MG63 (cell line): ENCODE results near the gene RGS14. TPM values are rescaled to one million over a fixed set of nuclear protein-coding genes. Genes with fewer than 3 reads are reported as not detected.

Experiments used
- DNase-seq: peaks from one replicate; pipeline ENCODE4 v3.0.0-alpha.2; 2020
- H3K27me3 ChIP-seq: fragments of 250-450 bp; sonication (Bioruptor Pico); 2 replicates; pipeline ENCODE4 v1.5.1; 2020; ENCODE audit warnings: mild to moderate bottlenecking, moderate library complexity
- H3K36me3 ChIP-seq: fragments of 250-450 bp; sonication (Bioruptor Pico); 2 replicates; pipeline ENCODE4 v1.5.1; 2020; ENCODE audit warnings: mild to moderate bottlenecking, moderate library complexity
- H3K4me3 ChIP-seq: fragments of 250-450 bp; sonication (Bioruptor Pico); 2 replicates; pipeline ENCODE4 v1.5.1; 2020; ENCODE audit warnings: mild to moderate bottlenecking, moderate library complexity
- H3K9me3 ChIP-seq: fragments of 250-450 bp; sonication (Bioruptor Pico); 2 replicates; pipeline ENCODE4 v1.5.1; 2020; ENCODE audit warnings: mild to moderate bottlenecking, moderate library complexity
- total RNA-seq: library from RNA; depleted of rRNA; stranded (reverse); fragments of >200 nt; shearing (Covaris generic); gene quantifications from 2 replicates; pipeline ENCODE4 v1.2.3, GENCODE V29; 2014; ENCODE audit warnings: low replicate concordance

The RGS14 gene
- total RNA-seq, 1 experiment from 2014 or later = 10.7 TPM

DNA sequence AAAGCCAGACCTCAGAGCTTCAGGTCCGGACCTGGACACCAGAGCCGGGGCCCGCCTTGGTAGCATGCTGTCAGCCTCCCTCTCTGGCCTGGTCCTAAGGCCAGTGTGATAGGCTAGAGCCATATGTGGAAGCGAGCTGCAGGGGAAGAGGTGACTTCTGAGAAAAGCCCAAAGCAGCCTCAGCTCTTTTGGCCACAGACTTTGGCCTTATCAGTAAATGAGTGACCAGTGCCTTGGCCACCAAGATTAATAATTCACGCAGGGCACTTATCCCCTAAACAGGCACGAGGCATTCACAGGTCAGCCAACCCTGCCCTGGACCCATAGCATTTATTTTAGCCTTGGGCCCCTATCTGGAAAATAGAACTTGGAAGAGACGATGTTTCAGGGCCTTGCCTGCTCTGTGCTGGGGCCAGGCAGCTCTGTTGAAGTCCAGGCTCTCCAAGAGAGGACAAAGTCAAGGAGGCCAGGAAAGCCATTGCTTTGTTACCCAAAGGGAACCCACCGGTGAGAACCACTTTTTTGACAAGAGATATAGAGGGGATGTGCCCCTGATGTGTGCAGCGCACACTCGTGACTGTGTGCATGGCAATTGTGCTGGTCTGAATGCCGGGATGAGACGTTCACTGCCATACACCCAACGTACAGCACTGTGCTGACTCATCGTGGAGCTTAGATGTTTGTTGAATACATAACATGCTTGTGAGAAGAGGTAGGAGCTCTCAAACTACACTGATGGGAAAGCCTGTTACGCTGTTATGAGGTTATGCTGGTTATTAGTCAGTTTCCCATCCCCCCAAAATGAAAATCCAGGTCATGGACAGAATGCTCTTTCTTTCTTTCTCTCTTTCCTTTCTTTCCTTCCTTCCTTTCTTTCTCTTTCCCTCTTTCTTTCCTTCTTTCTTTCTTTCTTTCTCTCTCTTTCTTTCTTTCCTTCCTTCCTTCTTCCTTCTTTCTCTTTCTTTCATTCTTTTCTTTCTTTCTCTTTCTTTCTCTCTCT, 21.5 kb downstream of the RGS14 start:
- no peak overlapping the region for H3K4me3 ChIP-seq
- H3K27me3 ChIP-seq = no peaks in the 10 kb centered on the region
- H3K36me3 ChIP-seq = no peaks in the 10 kb centered on the region
- no peaks in the 10 kb centered on the region for H3K9me3 ChIP-seq
- DNase-seq = peak; percentile 58

DNA sequence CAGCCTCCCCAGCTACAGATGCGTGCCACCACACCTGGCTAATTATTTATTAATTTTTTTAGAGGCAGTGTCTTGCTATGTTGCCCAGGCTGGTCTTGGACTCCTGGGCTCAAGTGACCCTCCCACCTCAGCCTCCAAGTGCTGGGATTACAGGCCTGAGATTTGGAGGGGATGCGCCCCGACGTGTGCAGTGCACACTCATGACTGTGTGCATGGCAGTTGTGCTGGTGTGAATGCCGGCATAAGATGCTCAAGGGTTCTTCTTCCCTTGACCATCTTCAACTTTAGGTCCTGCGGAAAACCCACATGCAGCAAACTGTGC, 23.0 kb downstream of the RGS14 start:
- no peak for DNase-seq
- H3K27me3 ChIP-seq = no peaks in the 10 kb centered on the region
- H3K36me3 ChIP-seq = no peaks in the 10 kb centered on the region
- no peak overlapping the region for H3K4me3 ChIP-seq
- H3K9me3 ChIP-seq = no peaks in the 10 kb centered on the region

DNA sequence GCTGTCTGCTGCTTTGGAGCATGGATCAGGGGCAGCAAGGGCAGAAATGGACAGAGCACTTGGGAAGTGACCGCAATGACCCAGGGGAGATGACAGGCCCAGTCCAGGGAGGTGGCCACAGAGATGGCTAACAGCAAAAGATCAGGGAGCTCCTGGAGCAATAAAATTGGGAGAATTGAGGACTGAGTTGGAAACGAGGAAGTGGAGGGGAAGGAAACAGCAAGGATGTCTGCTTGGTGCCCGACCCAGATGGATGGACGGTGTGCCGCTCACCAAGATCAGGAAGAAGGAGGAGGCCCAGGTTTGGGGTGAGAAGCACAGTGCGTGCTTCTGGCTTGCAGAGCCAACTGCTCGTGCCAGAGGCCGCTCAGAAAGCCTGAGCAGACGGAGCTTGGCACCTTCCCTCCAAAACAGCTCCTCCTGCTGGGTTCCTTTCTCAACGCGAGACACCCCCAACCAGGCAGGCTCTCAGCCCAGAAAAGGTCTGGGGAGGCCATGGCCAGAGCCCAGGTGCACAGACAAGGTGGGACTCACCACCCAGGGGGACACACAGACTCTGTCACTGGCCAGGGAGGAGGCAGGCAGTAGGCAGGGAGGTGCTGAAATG, 24.8 kb downstream of the RGS14 start:
- DNase-seq = peak; percentile 39
- no peaks in the 10 kb centered on the region for H3K9me3 ChIP-seq
- H3K27me3 ChIP-seq = no peaks in the 10 kb centered on the region
- H3K4me3 ChIP-seq = no peak overlapping the region
- H3K36me3 ChIP-seq = no peaks in the 10 kb centered on the region

DNA sequence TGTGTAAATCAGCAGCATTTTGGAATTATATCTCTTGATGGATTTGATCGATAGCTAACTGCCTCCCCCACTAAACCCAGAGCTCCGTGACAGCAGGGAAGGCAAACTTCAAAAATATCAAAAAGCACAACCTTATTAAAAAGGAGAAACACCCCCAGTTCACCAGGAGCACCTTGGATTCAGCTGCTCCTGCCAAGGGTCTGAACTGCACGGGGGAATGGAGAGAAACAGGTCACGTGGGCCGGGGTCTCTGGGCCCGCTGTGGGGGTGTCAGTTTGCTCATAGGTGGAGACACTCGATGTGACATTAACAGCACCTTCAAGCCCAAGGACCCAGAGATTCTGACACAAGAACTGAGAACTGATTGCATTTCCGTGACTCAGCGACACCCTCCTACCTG, 25.5 kb downstream of the RGS14 start:
- Histone ChIP-seq H3K36me3 (no peaks in the 10 kb centered on the region), H3K9me3 (no peaks in the 10 kb centered on the region), H3K4me3 (no peak overlapping the region), H3K27me3 (no peaks in the 10 kb centered on the region)
- DNase-seq = no peak

DNA sequence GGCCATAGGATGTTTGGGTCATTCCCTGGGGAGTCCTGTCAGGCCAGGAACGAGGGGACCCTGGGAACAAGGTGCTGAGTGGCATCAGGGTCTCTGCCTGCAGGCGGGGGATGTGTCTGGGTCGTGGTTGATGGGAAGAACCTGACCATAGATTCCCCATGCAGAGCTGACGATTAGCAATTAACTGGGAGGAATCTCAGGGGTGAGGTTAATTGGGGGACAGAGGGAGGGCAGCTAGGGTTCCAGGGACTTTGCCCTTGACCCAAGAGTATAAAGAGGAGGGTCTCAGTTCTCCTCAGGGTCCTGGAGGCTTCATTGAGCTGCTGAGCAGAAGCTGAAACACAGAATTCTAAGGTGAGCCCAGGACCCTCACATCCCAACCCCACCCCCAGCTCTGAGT, 26.4 kb downstream of the RGS14 start, which contains the start of gene SLC34A1:
TSS of gene SLC34A1 (plus strand) at position 301 of the 400 bp plus-strand sequence. CDS start 1,308 bp downstream, outside the sequence.
- Histone ChIP-seq H3K9me3 (no peaks in the 10 kb centered on the region), H3K27me3 (no peaks in the 10 kb centered on the region), H3K4me3 (no peak within 1 kb of the TSS), H3K36me3 (no peaks in the 10 kb centered on the region)
- DNase-seq = no peak

DNA sequence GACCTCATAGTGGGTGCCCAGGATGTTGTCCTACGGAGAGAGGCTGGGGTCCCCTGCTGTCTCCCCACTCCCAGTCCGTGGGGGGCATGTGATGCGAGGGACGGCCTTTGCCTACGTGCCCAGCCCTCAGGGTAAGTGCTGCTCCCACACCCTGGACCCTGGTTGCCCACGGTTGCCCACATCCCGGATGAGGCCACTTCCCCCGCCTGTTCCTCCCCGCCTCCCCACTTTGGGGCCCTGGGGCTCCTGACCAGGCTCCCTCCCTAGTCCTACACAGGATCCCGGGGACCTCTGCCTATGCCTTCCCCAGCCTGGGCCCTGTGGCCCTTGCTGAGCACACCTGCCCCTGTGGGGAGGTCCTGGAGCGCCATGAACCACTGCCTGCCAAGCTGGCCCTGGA, 28.0 kb downstream of the RGS14 start:
- H3K36me3 ChIP-seq = no peaks in the 10 kb centered on the region
- no peak for DNase-seq
- no peaks in the 10 kb centered on the region for H3K9me3 ChIP-seq
- no peaks in the 10 kb centered on the region for H3K27me3 ChIP-seq
- H3K4me3 ChIP-seq = no peak overlapping the region

DNA sequence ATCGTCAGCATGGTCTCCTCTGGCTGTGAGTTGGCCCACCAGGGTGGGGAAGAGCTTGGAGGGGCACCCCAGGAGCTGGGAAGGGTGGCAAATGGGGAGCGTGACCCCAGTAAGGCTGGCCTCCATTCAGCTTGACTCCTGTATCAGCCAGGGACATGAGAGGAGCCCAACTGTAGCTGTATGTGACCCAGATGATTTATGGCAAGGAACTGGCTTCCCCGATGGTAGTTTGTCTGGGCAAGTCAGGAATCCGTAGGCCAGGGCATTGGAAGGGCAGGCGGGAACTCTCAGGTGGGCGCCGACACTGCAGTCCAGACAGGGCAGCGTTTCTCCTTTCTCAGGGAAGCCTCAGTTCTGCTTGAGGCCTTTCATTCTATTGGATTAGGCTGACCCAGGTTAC, 28.8 kb downstream of the RGS14 start:
- Histone ChIP-seq H3K9me3 (no peaks in the 10 kb centered on the region), H3K4me3 (no peak overlapping the region), H3K36me3 (no peaks in the 10 kb centered on the region), H3K27me3 (no peaks in the 10 kb centered on the region)
- DNase-seq = no peak

DNA sequence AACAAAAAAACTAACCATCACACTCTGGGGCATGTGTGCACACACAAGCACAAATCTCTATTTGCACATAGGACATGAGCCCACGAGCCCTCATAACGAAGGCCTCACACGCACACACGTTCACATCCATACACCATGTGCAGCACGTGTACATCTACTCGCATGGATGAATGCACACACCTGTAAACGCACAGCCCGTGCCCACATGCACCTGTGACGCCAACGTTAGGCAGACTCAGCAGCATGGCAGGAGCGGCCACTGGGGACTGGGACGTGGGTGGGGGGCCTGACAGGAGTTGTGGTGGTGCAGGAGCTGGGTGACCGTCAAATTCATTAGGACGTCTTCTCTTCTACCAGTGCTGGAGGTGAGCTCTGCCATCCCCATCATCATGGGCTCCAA, 29.7 kb downstream of the RGS14 start:
- no peaks in the 10 kb centered on the region for H3K27me3 ChIP-seq

DNA sequence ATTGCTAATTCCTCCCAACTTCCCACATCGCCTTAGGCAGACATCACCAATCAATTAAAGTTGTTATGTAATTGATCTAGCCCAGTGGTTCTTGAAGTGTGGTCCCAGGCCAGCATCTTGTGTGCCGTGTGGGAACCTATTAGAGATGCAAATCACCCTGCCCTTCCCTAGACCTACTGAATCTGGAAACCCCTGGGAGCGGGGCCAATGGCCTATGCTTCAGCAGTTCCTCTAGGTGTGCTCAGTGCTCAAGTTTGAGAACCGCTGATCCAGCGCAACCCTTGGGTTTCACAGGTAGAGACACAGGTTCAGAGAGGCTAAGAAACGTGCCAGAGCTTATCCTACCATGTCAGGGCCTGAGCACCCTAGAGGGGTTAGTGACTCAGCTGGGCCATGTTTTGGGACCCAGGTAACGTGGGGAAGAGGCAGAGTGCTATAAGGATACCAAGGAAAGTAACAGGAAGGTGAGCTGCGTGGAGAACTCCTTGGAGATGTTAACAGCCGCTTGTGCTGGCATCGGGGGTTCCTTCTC, 30.9 kb downstream of the RGS14 start:
- no peak overlapping the region for H3K4me3 ChIP-seq

More for the DNA sequence above, 29.7 kb downstream of the RGS14 start:
- H3K36me3 ChIP-seq = no peaks in the 10 kb centered on the region
- no peak overlapping the region for H3K4me3 ChIP-seq
- no peak for DNase-seq
- no peaks in the 10 kb centered on the region for H3K9me3 ChIP-seq

DNA sequence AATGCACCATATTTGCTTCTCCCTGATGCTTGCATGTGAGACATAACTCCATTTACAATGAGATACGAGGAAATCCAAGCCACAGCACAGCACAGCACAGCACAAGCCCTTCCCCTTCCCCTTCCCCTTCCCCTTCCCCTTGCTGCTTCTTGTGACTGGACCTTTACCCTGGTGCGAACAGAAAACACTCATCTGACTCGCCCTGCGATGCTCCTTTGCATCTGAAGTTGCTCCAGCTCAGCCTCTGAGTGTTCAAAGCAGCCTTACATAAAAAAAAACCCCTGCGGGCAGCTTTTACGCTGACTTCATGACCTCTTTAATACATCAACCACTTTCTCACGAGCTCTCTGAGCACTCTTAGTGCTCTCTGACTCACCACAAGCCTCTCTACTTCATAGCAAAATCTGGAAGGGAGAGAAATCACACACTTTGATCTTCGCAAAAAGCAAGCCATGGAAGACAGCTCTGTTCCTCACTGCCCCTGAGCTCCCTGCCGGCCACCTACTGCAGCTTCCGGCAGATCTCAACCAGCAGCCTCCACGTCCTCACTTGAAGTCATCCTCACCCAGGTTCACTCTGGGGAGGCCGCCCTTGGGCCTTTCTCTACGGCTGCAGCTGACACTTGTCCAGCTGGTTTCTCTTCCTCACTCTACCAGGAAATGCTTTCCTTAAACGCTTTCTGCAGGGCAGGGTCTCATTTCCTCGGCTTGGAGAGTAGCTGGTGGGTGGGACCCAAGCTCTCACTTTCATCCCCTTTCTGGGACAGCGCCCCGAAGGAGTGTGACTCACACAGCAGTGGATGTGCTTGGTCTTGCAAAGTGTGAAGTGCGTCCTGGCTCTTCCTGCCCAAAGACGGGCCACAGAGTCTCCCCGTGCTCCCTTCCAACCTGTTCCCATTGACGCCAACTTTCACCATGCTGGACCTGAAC, 31.8 kb downstream of the RGS14 start:
- no peak overlapping the region for H3K4me3 ChIP-seq
- peak; percentile 86 for DNase-seq
- H3K9me3 ChIP-seq = no peaks in the 10 kb centered on the region
- no peaks in the 10 kb centered on the region for H3K27me3 ChIP-seq
- no peaks in the 10 kb centered on the region for H3K36me3 ChIP-seq

More for the DNA sequence above, 30.9 kb downstream of the RGS14 start:
- H3K36me3 ChIP-seq = no peaks in the 10 kb centered on the region
- DNase-seq = no peak
- no peaks in the 10 kb centered on the region for H3K27me3 ChIP-seq
- H3K9me3 ChIP-seq = no peaks in the 10 kb centered on the region

DNA sequence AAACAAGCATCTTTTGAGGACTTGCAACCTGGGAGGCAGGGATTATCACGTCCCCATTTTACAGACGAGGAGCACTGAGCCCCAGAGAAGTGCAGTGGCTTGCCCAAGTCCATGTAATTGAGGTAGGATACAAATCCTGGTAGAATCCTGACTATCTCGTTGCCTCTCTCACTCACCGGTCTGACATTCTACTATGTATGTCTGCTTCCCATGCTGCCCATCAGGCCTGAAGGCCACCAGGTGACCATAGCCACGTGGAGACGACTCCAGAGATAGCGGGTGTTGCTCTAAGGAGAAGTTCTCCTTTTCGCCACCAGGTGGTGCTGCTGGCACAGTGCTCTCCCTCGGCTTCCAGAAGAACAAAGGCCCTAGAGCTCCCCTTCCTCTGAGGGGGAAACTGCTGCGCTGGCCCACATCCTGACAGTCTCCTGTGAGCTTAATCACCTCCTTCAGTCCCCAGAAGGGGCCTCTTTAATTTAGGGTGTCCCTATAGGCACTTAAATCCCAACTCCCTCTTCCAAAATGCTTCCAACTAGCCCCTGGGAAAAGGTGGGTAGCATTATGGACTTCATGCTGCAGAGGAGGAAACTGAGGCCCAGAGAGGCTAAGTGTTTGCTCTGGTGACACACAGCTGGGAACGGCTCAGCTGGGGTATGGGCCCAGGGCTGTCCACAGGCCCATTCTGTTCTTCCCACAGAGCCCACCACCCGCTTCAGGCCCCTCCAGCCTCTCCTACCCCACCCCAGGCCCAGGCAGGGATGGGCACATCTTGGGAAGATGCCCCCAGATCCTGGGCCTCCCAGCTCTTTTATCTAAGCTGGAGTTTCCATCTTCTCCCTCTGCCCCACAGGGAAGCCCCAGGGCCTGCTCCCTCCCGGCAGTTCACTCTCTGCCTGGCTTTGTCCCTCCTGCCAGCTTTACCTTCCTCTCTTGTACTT, 32.9 kb downstream of the RGS14 start:
- H3K9me3 ChIP-seq = no peaks in the 10 kb centered on the region
- DNase-seq = peak; percentile 83
- H3K27me3 ChIP-seq = no peaks in the 10 kb centered on the region
- H3K4me3 ChIP-seq = no peak overlapping the region
- no peaks in the 10 kb centered on the region for H3K36me3 ChIP-seq

DNA sequence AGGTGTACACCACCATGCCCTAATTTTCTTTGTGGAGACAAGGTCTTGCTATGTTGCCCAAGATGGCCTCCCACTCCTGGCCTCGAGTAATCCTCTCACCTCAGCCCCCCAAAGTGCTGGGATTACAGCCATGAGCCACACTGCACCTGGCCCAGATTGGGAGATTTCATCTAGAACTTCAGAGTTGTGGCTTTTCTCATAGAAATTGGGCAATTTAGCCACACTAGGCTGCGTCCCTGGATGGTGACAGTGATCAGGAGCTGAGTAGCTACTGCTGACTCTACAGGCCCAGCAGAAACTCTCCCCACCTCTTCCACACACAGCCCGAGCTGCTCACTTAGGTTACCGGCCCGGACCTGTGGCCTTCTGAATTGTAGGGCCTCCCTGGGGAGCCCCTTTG, 35.0 kb downstream of the RGS14 start:
- no peak overlapping the region for H3K4me3 ChIP-seq
- no peaks in the 10 kb centered on the region for H3K36me3 ChIP-seq
- H3K9me3 ChIP-seq = no peaks in the 10 kb centered on the region
- no peaks in the 10 kb centered on the region for H3K27me3 ChIP-seq
- DNase-seq = no peak

DNA sequence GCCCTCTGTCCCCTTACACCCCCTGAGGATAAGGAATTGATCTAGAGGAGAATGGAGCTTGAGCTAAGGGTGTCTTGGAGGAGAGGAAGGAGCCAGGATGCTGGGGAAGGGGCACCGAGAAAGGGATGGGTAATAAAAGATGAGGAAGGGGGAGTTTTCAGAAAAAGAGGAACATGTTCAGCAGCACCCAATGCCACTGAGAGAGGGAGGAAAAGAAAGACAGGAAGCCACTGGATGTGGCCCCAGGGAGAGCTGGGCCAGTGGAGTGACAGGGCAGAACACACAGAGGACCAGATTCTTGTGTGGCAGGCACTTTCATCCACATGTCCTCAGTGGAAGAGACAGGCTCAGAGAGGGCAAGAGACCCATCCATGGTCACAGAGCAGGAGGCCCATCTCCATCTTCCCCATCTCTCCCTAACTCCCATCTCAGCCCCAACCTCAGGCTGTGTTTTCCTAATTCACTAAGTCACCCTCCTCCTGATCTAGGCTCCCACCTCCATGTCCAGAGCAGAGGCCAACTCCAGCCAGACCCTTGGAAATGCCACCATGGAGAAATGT, 35.6 kb downstream of the RGS14 start:
- DNase-seq = no peak
- Histone ChIP-seq H3K27me3 (no peaks in the 10 kb centered on the region), H3K36me3 (no peaks in the 10 kb centered on the region), H3K9me3 (no peaks in the 10 kb centered on the region), H3K4me3 (no peak overlapping the region)

DNA sequence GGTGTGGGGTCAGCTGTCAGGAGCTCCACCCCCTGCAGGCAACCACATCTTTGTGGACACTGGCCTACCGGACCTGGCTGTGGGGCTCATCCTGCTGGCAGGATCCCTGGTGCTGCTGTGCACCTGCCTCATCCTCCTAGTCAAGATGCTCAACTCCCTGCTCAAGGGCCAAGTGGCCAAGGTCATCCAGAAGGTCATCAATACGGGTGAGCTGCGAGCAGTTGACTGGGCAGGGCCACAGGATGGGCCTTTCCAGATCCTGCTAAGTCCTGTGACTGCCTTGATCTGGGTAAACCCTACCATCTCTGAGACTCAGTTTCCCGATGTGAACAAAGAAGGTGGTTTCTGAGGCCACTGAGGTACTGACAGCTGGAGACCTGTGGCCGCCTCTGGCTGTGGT, 36.3 kb downstream of the RGS14 start:
- DNase-seq = no peak
- H3K27me3 ChIP-seq = no peaks in the 10 kb centered on the region
- H3K36me3 ChIP-seq = no peaks in the 10 kb centered on the region
- no peak overlapping the region for H3K4me3 ChIP-seq
- no peaks in the 10 kb centered on the region for H3K9me3 ChIP-seq

DNA sequence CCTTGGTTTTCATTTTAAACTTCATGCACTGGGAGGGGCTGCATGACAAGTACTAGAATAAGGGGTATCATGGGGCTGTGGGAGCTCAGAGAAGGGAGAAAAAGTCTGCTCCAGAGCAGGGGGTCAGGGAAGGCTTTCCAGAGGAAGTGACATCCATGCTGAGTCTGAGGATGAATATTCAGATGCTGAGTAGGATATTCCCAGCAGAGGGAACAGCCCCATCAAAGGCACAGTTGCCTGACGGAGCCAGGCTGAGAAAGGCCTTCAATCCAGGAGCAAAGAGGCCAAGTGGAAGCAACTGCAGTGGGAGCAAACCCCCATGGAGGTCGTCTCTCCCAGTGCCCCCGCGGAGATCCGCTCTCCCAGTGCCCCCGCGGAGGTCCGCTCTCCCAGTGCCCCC, 38.4 kb downstream of the RGS14 start:
- no peak overlapping the region for H3K4me3 ChIP-seq
- H3K27me3 ChIP-seq = peaks cover 5% of the 10 kb centered on the region
- DNase-seq = no peak
- H3K9me3 ChIP-seq = no peaks in the 10 kb centered on the region
- H3K36me3 ChIP-seq = no peaks in the 10 kb centered on the region
